T follicular helper cell (primary cell): ENCODE results near the gene MID1.

ENCODE experiments used
- DNase-seq: peaks from one replicate; pipeline ENCODE4 v3.0.0-alpha.2; 2020; ENCODE audit warnings: low read depth

MID1 gene

GRCh38 chrX:10577853-10578252 lies 42.5 kb downstream of the MID1 start:
- no peak for DNase-seq

GRCh38 chrX:10576777-10577447 lies 43.5 kb downstream of the MID1 start:
- no peak for DNase-seq

GRCh38 chrX:10576186-10576585 lies 44.2 kb downstream of the MID1 start:
- DNase-seq: no peak

GRCh38 chrX:10574663-10575062 lies 45.7 kb downstream of the MID1 start:
- no peak for DNase-seq

- no peak for DNase-seq
These were observed 49.1 kb downstream of the MID1 start for GRCh38 chrX:10571260-10571659.

GRCh38 chrX:10570601-10571000 lies 49.8 kb downstream of the MID1 start:
- DNase-seq: no peak

- no peak for DNase-seq
These were observed 50.4 kb downstream of the MID1 start for GRCh38 chrX:10569946-10570345.

GRCh38 chrX:10568428-10568827 lies 52.0 kb downstream of the MID1 start:
- DNase-seq: no peak

GRCh38 chrX:10567136-10567535 lies 53.2 kb downstream of the MID1 start:
- no peak for DNase-seq

GRCh38 chrX:10566716-10567097 lies 53.7 kb downstream of the MID1 start:
- DNase-seq: no peak

GRCh38 chrX:10564484-10564883 lies 55.9 kb downstream of the MID1 start:
- no peak for DNase-seq

- no peak for DNase-seq
These were observed 63.2 kb downstream of the MID1 start for GRCh38 chrX:10557166-10557565.

- no peak for DNase-seq
These were observed 64.0 kb downstream of the MID1 start for GRCh38 chrX:10556405-10556804.

GRCh38 chrX:10555846-10556245 lies 64.5 kb downstream of the MID1 start:
- no peak for DNase-seq

- no peak for DNase-seq
These were observed 65.6 kb downstream of the MID1 start for GRCh38 chrX:10554612-10555270.

- no peak for DNase-seq
These were observed 71.1 kb downstream of the MID1 start for GRCh38 chrX:10549280-10549679.

- no peak for DNase-seq
These were observed 71.7 kb downstream of the MID1 start for GRCh38 chrX:10548688-10549087.

GRCh38 chrX:10545882-10546281 lies 74.5 kb downstream of the MID1 start:
- DNase-seq: no peak

- no peak for DNase-seq
These were observed 77.8 kb downstream of the MID1 start for GRCh38 chrX:10542586-10542985.

GRCh38 chrX:10538831-10539230 lies 81.6 kb downstream of the MID1 start:
- no peak for DNase-seq

- DNase-seq: no peak
These were observed 83.1 kb downstream of the MID1 start for GRCh38 chrX:10537308-10537707.

- DNase-seq: no peak
These were observed 83.6 kb downstream of the MID1 start for GRCh38 chrX:10536744-10537143.

- no peak for DNase-seq
These were observed 85.8 kb downstream of the MID1 start for GRCh38 chrX:10534611-10535010.
